ENCODE measurements around the gene MS4A12.
"Not testable (repeated sequence)": the region's sequence is repeated elsewhere in the genome, so short reads cannot be mapped to it uniquely, and the experiment has no call there.

- not testable (repeated sequence) for TF ChIP-seq CTCF (conservative IDR thresholded peaks at IDR 0.05 in 1 of 2, IDR thresholded peaks at IDR 0.05 in 1 of 2; ENCODE audit: low read depth in 1 of 2, low read length in 2 of 2); EZH2 (IDR thresholded peaks at IDR 0.05; ENCODE audit: low read length, missing control alignments)
Observed at GRCh38 chr11:60538627-60539026, 46.0 kb downstream of the MS4A12 start.
